Panc1 (cell line): Measurements from ENCODE around the gene EFEMP1. TPM values are rescaled to one million over a fixed set of nuclear protein-coding genes. Genes with fewer than 3 reads are reported as not detected.

Source experiments
- ATAC-seq: fragments of 200-7000 bp; cut with Tn5 transposase; 2 replicates; pipeline ENCODE4 v1.9.1; 2020; ENCODE audit warnings: mild to moderate bottlenecking, moderate library complexity
- BruUV-seq: library from RNA; stranded (reverse); fragments of 400-500 nt; replicated peaks from 2 replicates; lab custom pipeline; 2021; lab: Mats Ljungman, UMichigan
- CTCF ChIA-PET: fragments of 300-600 bp; sonication (Branson Sonifier 250); formaldehyde crosslinking; loops from one replicate; lab custom pipeline; 2022; ENCODE audit warnings: antibody characterized with exemption; lab: Charles Lee
- POLR2A ChIA-PET: fragments of 300-600 bp; sonication (Branson Sonifier 250); formaldehyde crosslinking; loops from one replicate; lab custom pipeline; 2022; ENCODE audit warnings: antibody characterized with exemption; lab: Charles Lee
- DNase-seq: peaks from one replicate; pipeline ENCODE4 v3.0.0-alpha.2; 2010; ENCODE audit warnings: low read depth, low spot score
- H3K27ac ChIP-seq: 2 replicates; pipeline ENCODE4 v1.5.1; 2011; ENCODE audit warnings: mild to moderate bottlenecking, low read length, inconsistent platforms
- H3K27me3 ChIP-seq: fragments of 200-500 bp; sonication (Bioruptor generic); 2 replicates; pipeline ENCODE4 v1.6.0; 2014; ENCODE audit warnings: low read length, inconsistent platforms; ENCODE audit not compliant: control insufficient read depth, insufficient read depth
- H3K36me3 ChIP-seq: fragments of 200-500 bp; sonication (Bioruptor generic); 2 replicates; pipeline ENCODE4 v1.5.1; 2014; ENCODE audit warnings: inconsistent platforms, mild to moderate bottlenecking, low read length, moderate library complexity; ENCODE audit not compliant: control insufficient read depth, insufficient read depth
- H3K4me1 ChIP-seq: 2 replicates; pipeline ENCODE4 v1.5.1; 2011; ENCODE audit warnings: inconsistent platforms, mild to moderate bottlenecking, low read length, moderate library complexity; ENCODE audit not compliant: control insufficient read depth, insufficient read depth
- H3K4me3 ChIP-seq, 2 experiments: 2 replicates each; pipeline ENCODE4 v1.5.1; 2011 to 2012; ENCODE audit warnings: low read depth in 2 of 2, low read length in 2 of 2, mild to moderate bottlenecking in 2 of 2, inconsistent platforms in 1 of 2, moderate library complexity in 1 of 2
- H3K9me3 ChIP-seq: fragments of 200-500 bp; sonication (Bioruptor generic); 2 replicates; pipeline ENCODE4 v1.5.1; 2014; ENCODE audit warnings: low read depth, mild to moderate bottlenecking, inconsistent platforms, low read length, moderate library complexity; ENCODE audit not compliant: control insufficient read depth, insufficient read depth
- POLR2AphosphoS5 ChIP-seq: IDR thresholded peaks from 2 replicates; pipeline ENCODE4 v1.6.1; 2012; ENCODE audit warnings: mild to moderate bottlenecking, low read depth, low read length, moderate library complexity
- REST ChIP-seq, 2 experiments: IDR thresholded peaks; 2 replicates each; pipeline ENCODE4 v1.6.1; 2011 to 2012; ENCODE audit warnings: low read depth in 2 of 2, control low read depth in 1 of 2, low read length in 1 of 2, mild to moderate bottlenecking in 1 of 2, moderate library complexity in 1 of 2; ENCODE audit not compliant: insufficient read depth in 1 of 2
- SIN3A ChIP-seq: IDR thresholded peaks from 2 replicates; pipeline ENCODE4 v1.6.1; 2012; ENCODE audit warnings: low read depth, mild to moderate bottlenecking, low read length, moderate library complexity, borderline replicate concordance; ENCODE audit not compliant: insufficient read depth
- TCF7L2 ChIP-seq: IDR thresholded peaks from 2 replicates; pipeline ENCODE4 v1.6.1; 2011; ENCODE audit warnings: mild to moderate bottlenecking, low read depth, low read length, inconsistent platforms
- in situ Hi-C: cut with HindIII; loops from 2 replicates; pipeline ENCODE4 v1.10.0; 2016; ENCODE audit warnings: low sequenced_read_pairs, low pct_unique_long_range_greater_than_20kb
- intact Hi-C: fragments of 100-400 bp; cut with micrococcal nuclease; formaldehyde crosslinking; loops from one replicate; pipeline ENCODE4 v1.10.0; 2022; ENCODE audit not compliant: unreplicated experiment
- total RNA-seq: library from RNA; stranded (reverse); gene quantifications from one replicate; pipeline ENCODE4 v1.2.1, GENCODE V29; 2021; ENCODE audit not compliant: unreplicated experiment
- TF ChIP-seq, protein P1 (sequence below): fragments of 450-650 bp; IDR thresholded peaks from 2 replicates; pipeline ENCODE4 v1.5.1; 2017; ENCODE audit warnings: mild to moderate bottlenecking

Gene EFEMP1
- total RNA-seq, 1 experiment from 2014 or later = 15.5 TPM

DNA sequence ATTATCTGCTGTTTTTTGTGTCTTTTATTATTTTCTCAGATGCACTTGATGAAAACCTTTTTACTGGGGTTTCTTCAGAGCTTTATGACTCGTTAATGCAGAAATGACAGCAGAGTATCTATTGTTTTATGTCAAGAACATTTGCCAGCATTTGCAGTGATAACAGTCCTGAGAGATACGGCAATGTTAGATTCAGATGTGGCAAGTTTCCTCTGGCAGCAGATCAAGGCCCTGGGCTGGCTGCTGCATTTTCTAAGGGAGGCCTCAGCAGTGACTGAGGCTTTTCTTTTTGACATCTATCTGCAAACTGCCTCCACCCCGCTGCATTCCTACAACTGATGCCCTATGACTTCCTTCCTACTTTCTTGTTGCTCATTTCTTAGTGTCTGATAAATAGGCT is 40.2 kb downstream of the EFEMP1 start:
- in situ Hi-C loops (no loop called here), intact Hi-C loops (no loop called here)
- POLR2A ChIA-PET = no interaction called here
- no peaks in the 10 kb centered on the region; the same call in 1 of the 2 replicates for H3K27me3 ChIP-seq
- H3K27ac ChIP-seq = no peak overlapping the region
- CTCF ChIA-PET = no interaction called here
- BruUV-seq = no TSS peak
- ATAC-seq (no peak), DNase-seq (no peak)
- no peaks in the 10 kb centered on the region for H3K9me3 ChIP-seq
- no peaks in the 10 kb centered on the region for H3K4me1 ChIP-seq
- no peak for TF ChIP-seq SIN3A
- no peak for TF ChIP-seq TCF7L2
- TF ChIP-seq, protein P1, sequence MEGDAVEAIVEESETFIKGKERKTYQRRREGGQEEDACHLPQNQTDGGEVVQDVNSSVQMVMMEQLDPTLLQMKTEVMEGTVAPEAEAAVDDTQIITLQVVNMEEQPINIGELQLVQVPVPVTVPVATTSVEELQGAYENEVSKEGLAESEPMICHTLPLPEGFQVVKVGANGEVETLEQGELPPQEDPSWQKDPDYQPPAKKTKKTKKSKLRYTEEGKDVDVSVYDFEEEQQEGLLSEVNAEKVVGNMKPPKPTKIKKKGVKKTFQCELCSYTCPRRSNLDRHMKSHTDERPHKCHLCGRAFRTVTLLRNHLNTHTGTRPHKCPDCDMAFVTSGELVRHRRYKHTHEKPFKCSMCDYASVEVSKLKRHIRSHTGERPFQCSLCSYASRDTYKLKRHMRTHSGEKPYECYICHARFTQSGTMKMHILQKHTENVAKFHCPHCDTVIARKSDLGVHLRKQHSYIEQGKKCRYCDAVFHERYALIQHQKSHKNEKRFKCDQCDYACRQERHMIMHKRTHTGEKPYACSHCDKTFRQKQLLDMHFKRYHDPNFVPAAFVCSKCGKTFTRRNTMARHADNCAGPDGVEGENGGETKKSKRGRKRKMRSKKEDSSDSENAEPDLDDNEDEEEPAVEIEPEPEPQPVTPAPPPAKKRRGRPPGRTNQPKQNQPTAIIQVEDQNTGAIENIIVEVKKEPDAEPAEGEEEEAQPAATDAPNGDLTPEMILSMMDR = no peak
- no peak for TF ChIP-seq REST (IDR thresholded peaks at IDR 0.05; ENCODE audit: insufficient read depth in 1 of 2, low read depth in 2 of 2, low read length in 1 of 2)
- TF ChIP-seq POLR2AphosphoS5 = no peak
- no peaks in the 10 kb centered on the region for H3K36me3 ChIP-seq
- H3K4me3 ChIP-seq = no peak overlapping the region

- ChIA-PET CTCF (no interaction called here), POLR2A (no interaction called here)
- DNase-seq (no peak), ATAC-seq (no peak)
- Histone ChIP-seq H3K4me3 (no peak overlapping the region), H3K9me3 (no peaks in the 10 kb centered on the region), H3K4me1 (no peaks in the 10 kb centered on the region), H3K27me3 (no peaks in the 10 kb centered on the region; the same call in 1 of the 2 replicates), H3K27ac (no peak overlapping the region), H3K36me3 (no peaks in the 10 kb centered on the region)
- BruUV-seq = no TSS peak
- intact Hi-C loops = no loop called here
- TF ChIP-seq, protein P1 = no peak
- TF ChIP-seq SIN3A = no peak
- no peak for TF ChIP-seq REST (IDR thresholded peaks at IDR 0.05; ENCODE audit: insufficient read depth in 1 of 2, low read depth in 2 of 2, low read length in 1 of 2)
- TF ChIP-seq POLR2AphosphoS5 = no peak
- no peak for TF ChIP-seq TCF7L2
- in situ Hi-C loops = no loop called here
Observed at GRCh38 chr2:55882954-55883353, 40.6 kb downstream of the EFEMP1 start.
